ENCODE data around the gene MTA2. TPM values are rescaled to one million over a fixed set of nuclear protein-coding genes. Genes with fewer than 3 reads are reported as not detected.
"Not testable (repeated sequence)": the region's sequence is repeated elsewhere in the genome, so short reads cannot be mapped to it uniquely, and the experiment has no call there.

Gene MTA2
- total RNA-seq, 2 donors from 2014 or later: 38.1 to 60.6 TPM

DNA sequence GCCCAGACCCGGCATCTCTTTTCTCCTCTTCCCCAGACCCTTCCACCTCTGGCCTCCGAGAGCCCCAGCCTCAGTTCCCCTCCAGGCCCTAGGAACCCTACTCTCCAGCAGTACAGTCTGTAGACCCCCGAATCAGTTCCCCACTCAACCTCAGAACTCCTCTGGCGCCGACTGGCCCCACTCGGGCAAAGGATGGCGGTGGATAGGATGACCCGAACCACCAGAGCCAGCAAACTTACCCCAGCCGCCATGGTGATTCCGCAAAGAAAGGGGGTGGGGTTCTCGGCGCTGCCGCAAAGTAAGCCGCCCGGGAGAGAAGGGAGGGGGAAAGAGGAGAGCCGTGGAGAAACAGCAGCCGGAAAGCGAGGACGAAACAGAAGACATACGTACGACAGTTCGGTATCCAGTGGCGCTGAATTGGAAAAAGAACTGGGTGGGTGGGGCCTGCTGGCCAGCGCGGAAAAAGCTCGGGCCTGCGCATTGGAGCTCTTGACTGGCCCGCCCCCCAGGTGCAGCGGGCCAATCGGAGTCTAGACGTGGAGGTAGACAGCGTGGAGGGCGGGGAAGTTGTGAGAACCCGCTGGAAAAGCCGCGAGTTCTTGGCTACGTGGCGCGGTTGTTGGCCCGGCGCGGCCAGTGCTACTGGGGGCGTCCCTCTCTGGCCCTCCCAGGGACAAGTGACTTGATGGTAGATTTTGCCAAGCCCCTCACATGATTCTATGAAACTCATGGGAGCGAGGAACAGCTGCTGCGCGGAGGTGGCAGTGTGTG lies 27.9 kb downstream of the MTA2 start, which contains the start of gene EEF1G:
TSS of gene EEF1G (minus strand) at position 300 of the 771 bp plus-strand sequence. CDS start at position 251, 49 bp downstream.
- intact Hi-C loops (cut with DNase I): no loop called here
- DNase-seq (peak; percentile 98), ATAC-seq (peak; percentile 96 to 98)

DNA sequence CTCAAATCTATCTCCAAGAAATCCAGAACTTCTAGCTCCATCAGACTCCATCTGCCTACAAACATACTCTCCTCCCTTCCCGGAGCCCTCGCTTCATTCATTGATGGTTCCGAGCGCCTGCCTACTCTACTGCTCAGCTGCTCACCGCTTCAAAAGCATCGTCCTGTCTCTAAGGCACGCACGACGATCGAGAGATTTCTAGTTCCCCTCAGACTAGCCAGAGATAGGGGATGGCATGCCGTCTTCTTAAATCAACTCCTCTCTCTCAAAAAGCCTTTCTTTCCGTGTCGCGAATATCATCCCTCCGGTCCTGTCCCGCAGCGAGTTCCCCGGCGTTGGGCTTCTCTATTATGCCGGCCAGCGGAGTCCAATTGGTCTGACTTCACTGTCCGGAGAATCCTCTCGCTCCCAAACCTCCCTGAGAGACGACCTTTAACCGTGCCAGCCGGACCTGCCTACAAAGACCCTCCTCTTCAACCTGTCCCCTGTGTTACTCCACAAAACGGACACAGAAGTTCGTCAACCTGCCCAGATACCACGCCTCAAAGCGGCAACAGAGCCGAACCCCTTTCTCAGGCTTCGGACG lies 28.6 kb downstream of the MTA2 start:
- DNase-seq: peak; percentile 25
- intact Hi-C loops (cut with DNase I): no loop called here
- peak in 1 of 2 donors; percentile 3 for ATAC-seq

DNA sequence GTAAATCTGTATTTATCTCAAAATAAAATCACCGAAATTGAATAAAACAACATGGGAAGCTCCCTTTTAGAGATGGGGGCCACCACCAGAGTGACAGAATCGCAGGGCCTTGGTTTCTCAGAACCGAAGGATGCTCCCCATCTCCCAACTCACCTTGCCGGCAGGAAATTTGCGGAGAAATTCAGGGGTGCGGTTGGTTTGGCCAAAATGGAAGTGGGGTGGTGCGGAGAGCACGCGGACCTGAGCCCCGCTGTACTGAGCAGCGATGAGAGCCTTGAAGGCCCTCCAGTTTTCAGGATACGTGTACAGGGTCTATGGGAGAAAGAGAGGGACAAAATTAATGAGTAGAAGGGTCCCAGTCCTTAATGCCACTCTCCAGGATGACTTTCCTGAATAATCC lies 29.2 kb downstream of the MTA2 start:
- intact Hi-C loops (cut with DNase I): no loop called here
- ATAC-seq (no peak), DNase-seq (peak; percentile 17)

DNA sequence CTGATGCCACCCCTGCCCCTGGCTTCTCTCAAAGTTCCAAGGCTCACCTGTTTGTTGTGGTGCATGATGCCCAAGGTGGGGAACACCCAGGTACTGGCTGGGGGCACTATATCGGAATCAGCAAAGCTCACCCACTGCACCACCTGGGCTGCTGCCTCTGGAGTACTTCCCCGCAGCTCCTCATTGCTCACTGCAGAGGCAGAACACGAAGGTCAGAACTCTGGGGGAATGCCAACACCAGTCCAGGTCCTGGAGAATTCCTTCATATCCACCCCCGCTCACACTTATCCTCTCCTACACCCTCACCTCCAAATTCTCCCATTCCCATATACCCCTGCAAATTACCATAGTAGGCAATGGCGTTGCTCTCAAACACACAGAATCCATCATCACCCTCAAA lies 30.2 kb downstream of the MTA2 start:
- ATAC-seq; intact Hi-C loops (cut with DNase I); DNase-seq: not testable (repeated sequence)

DNA sequence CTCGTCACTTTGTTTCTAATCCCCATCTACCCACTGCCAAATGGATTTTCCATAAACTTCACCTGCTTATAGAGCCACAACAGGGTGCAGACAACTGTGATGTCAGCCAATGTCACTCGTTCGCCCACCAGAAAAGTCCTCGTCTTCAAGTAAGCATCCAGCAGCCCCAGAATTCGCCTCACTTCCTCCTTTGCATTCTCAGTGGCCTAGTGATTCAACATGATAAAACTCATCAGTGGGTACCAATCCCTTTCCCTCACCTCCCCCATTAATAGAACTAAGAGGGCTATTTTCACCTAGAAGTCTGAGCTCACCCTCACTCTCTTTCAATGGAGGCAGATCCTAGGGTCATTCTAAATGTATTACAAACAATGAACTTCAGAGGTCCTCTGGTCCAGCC lies 30.8 kb downstream of the MTA2 start:
- DNase-seq; intact Hi-C loops (cut with DNase I): not testable (repeated sequence)

DNA sequence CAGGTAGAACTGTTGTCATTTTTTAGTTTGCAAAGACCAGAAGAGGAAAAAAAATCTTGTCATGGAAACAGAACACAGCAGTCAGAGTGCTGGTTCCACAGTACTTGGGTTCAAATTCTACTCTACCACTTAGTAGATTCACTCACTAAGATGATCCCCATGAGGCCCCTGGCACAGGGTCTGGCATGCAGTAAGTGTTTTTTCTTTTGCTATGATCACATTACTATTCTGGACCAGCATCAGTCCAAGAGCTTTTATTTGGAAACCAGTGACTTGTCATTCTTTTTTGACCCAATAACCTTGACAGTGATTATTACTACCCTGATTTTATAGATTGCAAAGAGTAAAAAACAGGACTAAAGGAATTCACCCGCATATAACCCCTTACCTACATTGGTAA lies 32.1 kb downstream of the MTA2 start:
- no peak for ATAC-seq
- intact Hi-C loops (cut with DNase I): no loop called here
- DNase-seq: no peak

More for the DNA sequence above, 30.8 kb downstream of the MTA2 start:
- not testable (repeated sequence) for ATAC-seq

DNA sequence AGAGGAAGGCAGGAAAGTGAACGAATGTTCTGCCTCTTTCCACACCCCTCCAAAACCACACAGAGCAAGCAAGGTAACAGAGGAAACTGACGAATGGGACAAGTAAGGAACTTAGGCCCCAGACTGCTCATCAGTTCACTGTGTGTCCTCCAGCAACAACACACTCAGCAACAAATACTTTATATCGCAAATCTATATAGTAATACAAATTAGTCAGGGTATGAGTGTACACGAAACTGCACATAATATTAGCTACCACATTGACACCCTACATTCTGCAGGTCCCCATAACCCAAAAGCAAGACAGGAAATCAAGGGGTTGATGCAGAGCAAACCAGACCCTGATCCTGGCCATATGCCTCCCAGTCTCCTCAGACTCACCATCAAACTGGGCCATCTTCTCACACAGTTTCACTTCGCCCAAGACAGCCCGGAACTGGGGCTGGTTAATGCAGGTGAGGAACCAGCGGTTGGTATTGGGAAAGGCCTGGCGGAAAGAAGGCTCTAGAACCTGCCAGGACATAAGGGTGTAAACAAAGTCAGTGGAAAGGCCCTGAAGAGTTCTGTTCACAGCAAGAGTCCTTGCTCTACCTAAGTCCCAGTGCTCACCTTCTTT lies 34.5 kb downstream of the MTA2 start:
- intact Hi-C loops (cut with DNase I): no loop called here
- no peak for ATAC-seq
- no peak for DNase-seq

DNA sequence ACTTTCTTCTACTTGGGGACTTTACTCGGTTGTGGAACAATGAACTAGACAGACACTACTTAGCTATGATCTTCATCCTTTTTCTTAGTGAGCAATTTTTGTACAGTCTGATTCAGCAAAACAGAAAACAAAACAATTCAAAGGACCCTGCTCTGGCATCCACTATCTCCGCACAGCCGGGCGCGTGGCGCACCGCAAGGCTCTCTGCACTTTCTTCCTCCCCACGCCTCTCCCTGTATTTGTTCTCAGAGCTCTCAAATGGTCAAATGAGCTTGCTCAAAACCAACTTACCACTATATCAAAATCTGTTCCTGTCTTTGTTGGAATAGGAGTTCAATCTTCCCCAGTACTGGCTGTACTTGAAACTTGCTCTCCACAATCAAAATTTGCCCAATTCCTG lies 35.4 kb downstream of the MTA2 start:
- DNase-seq (peak; percentile 15), ATAC-seq (no peak)
- intact Hi-C loops (cut with DNase I): no loop called here

DNA sequence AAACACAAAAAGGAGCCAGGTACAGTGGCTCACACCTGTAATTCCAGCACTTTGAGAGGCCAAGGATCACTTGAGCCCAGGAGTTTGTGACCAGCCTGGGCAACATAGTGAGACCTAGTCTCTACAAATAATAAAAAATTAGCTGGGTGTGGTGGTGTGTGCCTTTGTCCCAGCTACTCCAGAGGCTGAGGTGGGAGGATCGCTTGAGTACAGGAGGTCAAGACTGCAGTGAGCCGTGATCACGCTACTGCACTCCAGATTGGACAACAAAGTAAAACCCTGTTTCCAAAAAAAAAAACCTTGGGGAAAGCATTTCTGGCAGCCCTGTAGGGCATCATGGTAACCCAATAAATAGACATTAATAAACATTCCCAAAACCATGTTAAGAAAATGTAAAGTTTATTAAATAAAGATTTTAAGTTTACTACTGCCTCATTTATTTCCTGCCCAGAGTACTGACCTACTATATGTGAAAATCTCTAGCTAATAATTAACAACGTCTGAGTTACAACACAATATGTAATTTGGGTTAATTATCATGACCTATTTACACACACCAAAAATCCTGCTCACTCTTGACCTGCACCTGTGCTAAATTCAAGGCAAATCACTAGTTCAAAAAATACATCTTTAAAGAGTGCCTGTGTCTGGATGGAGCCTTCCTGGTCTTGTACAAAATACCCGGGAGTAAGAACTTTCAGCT lies 36.4 kb downstream of the MTA2 start:
- intact Hi-C loops (cut with DNase I): no loop called here
- ATAC-seq (no peak), DNase-seq (peak; percentile 7)

DNA sequence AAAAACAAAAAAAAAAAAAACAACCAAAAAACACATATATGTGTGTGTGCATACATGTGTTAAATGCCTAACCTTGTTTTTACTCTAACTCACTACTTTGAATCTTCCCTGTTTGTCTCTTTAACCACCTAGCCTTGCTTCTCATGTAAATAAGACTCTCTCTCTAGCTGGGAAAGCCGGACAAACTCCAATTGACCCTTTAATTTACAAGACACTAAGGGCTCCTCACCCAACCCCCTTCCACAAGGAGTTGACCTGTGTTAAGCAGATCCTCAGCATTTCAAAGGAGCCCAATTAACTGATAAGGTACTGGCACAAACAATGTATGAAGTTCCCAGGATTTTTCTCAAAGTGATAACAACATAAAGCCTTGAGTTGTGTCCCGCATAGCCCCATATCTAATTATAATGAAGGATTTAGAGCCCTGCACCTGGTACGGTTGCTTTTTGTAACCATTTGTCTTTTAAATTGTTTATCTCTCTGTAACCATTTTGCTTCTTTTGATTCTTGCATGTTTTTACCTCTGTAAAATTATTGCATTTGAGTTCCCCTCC lies 39.9 kb downstream of the MTA2 start:
- not testable (repeated sequence) for ATAC-seq, DNase-seq
- intact Hi-C loops (cut with DNase I): loop anchor here in 1 of 2 donors (2.0 kb wide), 1 partner anchor 137 kb away; no protein-coding TSS in a partner anchor

DNA sequence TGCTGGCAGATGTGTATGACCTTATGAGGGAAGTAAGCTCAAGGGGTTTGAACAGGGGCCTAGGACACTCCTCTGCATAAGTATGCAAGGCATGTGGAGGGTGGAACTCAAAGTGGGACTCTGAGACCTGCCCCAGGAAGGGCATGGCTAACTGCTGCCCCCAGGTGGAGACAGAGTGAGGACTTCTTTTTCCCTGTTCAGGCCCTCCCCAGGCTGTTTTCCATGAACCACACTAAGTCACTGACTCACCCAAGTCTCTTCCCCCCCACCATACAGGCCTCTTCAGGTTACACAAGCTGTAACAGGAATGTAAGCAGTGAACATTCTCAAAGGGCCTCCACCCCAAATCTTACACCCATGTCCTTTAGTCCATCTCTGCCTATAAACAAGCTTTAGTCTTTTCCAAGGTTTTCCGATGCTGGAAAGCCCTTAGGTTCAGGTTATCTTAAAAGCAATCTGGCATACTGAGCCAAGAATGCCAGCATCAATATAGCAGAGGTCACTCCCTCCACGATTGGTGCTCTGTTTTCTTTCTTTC lies 41.0 kb downstream of the MTA2 start:
- peak; percentile 76 to 80 for ATAC-seq
- peak; percentile 90 for DNase-seq
- intact Hi-C loops (cut with DNase I): loop anchor here in 1 of 2 donors (2.0 kb wide), 1 partner anchor 136 kb away; no protein-coding TSS in a partner anchor

DNA sequence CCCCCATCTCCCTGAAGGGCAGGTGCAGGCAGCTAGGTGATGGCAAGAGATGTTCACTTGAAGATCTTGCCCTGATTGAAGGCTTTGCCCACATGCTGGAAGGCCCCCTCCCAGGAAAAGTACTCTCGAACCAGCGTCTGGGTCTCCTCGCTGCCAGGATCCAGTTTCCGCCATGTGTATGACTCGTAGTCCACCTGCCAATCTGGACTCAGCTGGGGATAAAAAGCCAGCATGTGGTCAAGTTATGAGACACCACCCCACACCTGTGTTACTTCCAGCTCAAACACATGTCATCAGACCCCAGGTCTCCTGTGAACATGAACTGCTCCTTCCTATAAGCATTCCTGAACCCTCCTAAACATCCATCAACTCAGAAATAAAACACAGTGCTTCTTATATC lies 42.0 kb downstream of the MTA2 start:
- peak; percentile 13 for DNase-seq
- intact Hi-C loops (cut with DNase I): loop anchor here in 1 of 2 donors (2.0 to 5.0 kb wide), 2 partner anchors 135 to 162 kb away; no protein-coding TSS in a partner anchor
- not testable (repeated sequence) for ATAC-seq

DNA sequence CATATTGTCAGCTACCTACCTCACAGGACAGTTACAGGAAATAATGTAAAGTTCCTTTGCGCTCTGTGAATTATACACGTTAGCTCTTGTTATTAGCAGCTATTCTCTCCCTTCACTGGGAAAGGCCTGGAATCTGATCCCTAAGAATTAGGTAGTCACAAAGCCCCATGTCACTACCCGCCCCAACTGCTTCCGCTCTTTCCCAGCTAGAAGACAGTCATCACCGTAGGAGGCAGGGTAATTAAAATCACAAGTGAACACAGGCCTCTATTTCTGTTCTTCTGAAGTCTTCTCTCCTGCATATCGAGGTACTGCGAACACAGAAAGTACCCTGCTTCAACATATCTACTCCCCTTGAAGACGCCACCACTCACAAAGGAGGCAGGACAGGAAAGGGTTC lies 42.5 kb downstream of the MTA2 start:
- no peak for ATAC-seq
- intact Hi-C loops (cut with DNase I): loop anchor here in 1 of 2 donors (5.0 kb wide), 1 partner anchor 162 kb away; no protein-coding TSS in a partner anchor
- DNase-seq: no peak

DNA sequence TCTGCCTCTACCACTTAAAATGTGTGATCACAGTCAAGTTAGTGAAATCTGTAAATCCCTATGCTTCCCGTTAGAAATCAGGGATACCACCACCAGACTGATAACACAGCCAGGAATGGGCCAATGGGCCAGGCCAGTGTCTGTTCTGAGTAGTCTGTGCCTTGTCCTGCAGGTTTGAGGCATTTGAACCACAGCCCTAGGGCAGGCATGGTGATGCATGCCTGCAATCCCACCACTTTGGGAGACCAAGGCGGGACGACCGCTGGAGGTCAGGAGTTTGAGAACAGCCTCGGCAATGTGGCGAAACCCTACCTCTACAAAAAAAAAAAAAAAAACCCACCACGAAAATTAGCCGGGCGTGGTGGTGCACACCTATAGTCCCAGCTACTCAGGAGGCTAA lies 43.0 kb downstream of the MTA2 start:
- intact Hi-C loops (cut with DNase I): loop anchor here in 1 of 2 donors (5.0 kb wide), 1 partner anchor 161 kb away; no protein-coding TSS in a partner anchor
- ATAC-seq (no peak), DNase-seq (peak; percentile 21)

DNA sequence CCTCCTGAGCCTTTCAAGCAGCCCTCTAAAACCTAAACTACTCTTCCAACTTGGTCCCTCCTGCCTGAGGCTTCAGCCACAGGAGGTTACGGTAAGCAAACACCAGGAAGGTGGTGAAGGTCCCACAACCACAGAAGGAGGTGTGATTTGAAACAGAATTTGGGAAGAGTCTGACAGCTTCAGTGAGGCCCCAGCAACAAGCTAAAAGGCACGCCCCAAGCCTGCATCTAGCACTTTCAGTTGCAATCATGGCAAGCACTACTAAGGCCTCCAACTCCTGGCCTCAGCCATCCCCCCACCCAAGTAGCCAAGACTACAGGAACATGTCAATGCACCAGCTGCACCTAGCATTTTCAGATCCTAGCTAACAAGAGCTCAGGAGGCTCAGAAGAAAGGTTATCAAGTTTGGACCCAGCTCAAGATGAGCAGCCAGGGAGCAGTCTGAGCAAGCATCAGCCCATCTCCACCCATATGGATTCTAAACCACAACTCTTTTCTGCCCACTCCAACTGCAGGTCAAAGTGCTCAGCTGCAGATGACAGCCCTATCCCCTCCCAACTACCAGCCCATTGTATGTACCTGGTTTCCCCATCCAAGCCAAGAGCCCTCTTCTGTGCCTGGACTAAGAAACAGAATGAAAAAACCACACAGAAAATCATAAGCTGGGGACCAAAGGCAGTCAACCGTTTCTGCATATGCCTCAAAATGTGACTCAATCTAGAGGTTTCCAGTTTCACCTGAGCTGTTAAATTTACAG lies 44.6 kb downstream of the MTA2 start:
- DNase-seq (peak; percentile 24), ATAC-seq (no peak)
- intact Hi-C loops (cut with DNase I): loop anchor here in 1 of 2 donors (5.0 kb wide), 1 partner anchor 160 kb away; no protein-coding TSS in a partner anchor

DNA sequence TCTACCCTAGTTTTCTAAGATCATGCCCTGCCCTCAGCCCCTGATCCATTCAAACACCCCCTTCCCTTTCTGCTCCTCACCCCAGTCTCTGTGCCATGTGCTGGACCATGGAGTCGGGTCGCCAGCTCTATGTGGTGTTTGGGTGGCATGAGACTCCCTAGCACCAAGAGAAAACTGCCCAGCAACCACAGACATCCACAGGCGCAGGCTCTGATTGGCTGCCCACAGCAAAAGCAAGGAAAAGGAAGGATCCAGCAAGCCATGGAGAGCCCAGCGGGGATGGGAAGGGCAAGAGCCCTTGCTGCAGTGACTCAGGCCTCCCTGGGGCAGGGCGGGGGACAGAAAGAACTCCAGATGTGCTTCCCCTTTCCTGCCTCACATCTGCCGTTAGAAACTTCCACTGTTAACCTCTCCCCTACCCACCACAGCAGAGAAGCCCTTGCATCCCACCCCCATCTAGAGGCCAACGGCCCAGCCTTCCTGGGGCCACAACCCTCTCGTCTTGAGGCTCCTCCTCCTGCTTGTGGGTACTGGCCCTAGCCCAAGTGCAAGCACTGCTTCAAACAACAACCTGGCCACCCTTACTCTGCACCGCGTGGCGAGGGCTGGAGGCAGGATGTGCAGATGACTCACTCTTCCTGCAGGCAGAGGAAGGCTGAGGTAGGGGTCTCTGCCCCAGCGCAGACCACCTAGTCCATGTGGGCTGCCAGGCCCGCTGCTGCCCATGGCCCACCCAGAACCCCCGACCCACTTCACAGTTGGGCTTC lies 45.4 kb downstream of the MTA2 start:
- intact Hi-C loops (cut with DNase I): loop anchor here in 1 of 2 donors (5.0 kb wide), 1 partner anchor 159 kb away; no protein-coding TSS in a partner anchor
- ATAC-seq (peak; percentile 74 to 77), DNase-seq (peak; percentile 93)

Data from left cardiac atrium (tissue), 4 donors.